Measurements from ENCODE around the gene TGM5. TPM values are rescaled to one million over a fixed set of nuclear protein-coding genes. Genes with fewer than 3 reads are reported as not detected.

The TGM5 gene
- total and polyA plus RNA-seq, 2 experiments from 2014 or later, result not detected

DNA sequence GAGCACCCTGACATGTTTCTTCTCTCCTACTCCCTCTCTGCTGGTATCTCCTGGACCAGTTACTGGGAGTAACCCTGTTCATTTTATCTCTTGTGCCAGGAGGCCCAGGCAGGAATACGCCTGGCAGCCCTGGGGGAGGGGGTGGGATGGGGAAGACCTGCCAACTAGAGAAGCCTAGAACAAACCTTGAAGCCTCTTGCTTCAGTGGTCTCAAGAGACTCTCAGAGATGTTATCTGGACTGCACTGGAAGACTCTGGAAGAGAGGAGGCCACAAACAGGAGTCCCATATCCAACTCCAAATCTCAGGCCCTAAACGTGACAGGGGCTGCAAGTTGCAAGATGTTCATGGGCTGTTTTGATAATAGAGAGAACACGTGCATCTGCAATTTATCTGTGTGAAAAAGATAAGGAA, 45.7 kb downstream of the TGM5 start, which contains the start of gene EPB42:
Gene EPB42 (minus strand): TSS at position 28 of the 413 bp plus-strand sequence. CDS start 193 bp downstream, outside the sequence.
- Histone ChIP-seq H3K4me3 (no peak within 1 kb of the TSS), H3K27ac (no peak within 1 kb of the TSS), H3K36me3 (replicated peaks; ENCODE audit: insufficient read depth, low read depth) (no peaks in the 10 kb centered on the region), H3K9me2 (replicated peaks; ENCODE audit: insufficient read depth) (no peaks in the 10 kb centered on the region), H2AFZ (no peak within 1 kb of the TSS), H3K9me3 (ENCODE audit: low read depth) (no peaks in the 10 kb centered on the region), H3K4me1 (ENCODE audit: insufficient read depth) (no peaks in the 10 kb centered on the region), H4K20me1 (ENCODE audit: insufficient read depth, poor library complexity, severe bottlenecking) (no peaks in the 10 kb centered on the region), H3K79me2 (no peaks in the 10 kb centered on the region), H3K4me2 (no peak within 1 kb of the TSS), H3K27me3 (no peaks in the 10 kb centered on the region)
- TF ChIP-seq EZH2phosphoT487 (IDR thresholded peaks at IDR 0.05; ENCODE audit: low read depth, severe bottlenecking, unreplicated experiment) (no peak), EZH2 (IDR thresholded peaks at IDR 0.05; ENCODE audit: borderline replicate concordance) (no peak)
- DNase-seq (ENCODE audit: low spot score), result no peak
- 65% methylated on average over 3 of the region's 3 CpGs for WGBS (ENCODE audit: low lambda C conversion rate, missing lambda C conversion rate)

DNA sequence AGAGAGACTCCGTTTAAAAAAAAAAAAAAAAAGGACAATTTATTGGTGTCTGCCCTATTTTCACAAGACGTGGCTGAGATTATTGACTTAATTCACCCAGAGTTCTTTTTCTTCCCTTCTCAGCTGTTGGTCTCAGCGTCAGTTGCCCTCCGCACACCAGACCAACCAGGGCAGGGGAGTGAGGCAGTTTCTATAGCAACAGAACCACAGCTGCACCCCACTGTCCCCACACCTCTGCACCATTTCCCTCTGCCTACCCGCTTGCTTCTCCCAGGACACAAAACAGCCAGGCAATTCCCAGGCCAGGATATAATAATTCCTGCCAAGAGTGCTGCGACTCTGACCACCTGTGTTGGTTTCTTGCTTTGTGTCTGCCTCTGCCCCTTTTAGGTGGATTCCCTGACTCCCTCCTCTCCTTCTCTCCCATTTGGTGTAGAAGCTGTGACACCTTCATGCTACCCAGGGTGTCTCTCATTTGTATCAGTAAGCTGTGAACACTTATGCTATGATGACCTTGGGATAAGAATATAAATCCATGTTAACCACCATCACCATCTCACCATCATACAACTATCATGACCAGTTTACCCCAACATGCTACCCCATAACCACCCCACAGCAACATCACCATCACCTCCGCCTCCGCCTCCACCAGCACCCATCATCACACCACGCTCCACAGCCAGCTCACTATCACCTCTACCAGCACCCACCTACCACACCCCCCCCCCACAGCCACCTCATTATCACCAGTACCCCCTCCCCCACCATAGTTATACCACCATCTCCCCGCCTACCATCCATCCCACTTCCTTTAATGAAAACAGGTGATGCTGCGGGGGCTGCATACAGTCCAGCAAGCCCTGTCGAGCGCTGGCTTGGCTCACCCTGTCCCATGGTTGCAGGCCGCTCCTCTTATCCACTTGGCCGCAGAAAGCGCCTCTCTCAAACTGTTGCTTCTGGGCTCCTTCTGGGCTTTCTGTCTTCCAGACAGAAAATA, 46.5 kb downstream of the TGM5 start:
- Histone ChIP-seq H3K36me3 (replicated peaks; ENCODE audit: insufficient read depth, low read depth) (no peaks in the 10 kb centered on the region), H3K4me2 (no peak overlapping the region), H4K20me1 (ENCODE audit: insufficient read depth, poor library complexity, severe bottlenecking) (no peaks in the 10 kb centered on the region), H2AFZ (no peak overlapping the region), H3K79me2 (no peaks in the 10 kb centered on the region), H3K9me3 (ENCODE audit: low read depth) (no peaks in the 10 kb centered on the region), H3K27me3 (no peaks in the 10 kb centered on the region), H3K9me2 (replicated peaks; ENCODE audit: insufficient read depth) (no peaks in the 10 kb centered on the region), H3K4me1 (ENCODE audit: insufficient read depth) (no peaks in the 10 kb centered on the region), H3K4me3 (no peak overlapping the region), H3K27ac (no peak overlapping the region)
- 88% methylated on average over 16 of the region's 16 CpGs for WGBS (ENCODE audit: low lambda C conversion rate, missing lambda C conversion rate)
- no peak for DNase-seq (ENCODE audit: low spot score)
- no peak for TF ChIP-seq CTCF (IDR thresholded peaks at IDR 0.05; ENCODE audit: poor library complexity)
- TF ChIP-seq EZH2 (IDR thresholded peaks at IDR 0.05; ENCODE audit: borderline replicate concordance), result no peak
- no peak for TF ChIP-seq EZH2phosphoT487 (IDR thresholded peaks at IDR 0.05; ENCODE audit: low read depth, severe bottlenecking, unreplicated experiment)

DNA sequence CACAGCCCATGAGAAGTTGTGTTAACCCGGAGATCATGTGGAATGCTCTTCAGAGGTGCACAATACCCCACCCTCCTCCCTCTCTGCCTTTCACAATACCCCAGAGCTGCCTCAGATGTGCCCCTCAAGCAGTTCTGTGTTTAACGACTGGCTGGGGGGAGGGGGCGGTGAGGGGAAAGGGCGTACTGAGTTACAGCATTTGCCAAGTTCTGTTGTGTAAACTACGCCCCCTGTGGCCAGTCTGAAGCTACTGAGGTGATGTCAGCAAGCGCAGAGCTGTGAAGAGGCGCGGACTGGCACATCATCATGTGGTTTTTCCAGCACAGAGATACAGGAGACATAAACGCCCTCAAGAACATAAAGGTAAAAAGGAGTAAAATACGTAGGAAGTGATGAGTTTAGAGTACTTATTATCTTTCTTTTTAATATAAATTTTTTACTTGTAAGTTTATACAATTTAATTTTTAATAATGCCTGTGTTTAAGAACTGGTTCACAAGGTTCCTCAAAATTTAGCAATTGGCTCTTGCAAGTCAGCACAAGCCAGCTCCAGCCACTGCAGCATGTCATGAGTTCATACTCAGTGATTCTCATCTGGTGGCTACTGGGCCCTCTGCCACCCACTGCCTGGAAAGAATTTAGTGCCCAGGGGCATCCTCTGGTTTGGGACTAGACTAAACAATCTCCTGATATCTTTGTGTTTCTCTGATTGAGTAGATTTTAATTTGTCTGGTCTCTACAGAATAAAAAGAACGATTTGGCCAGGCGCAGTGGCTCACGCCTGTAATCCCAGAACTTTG, 47.6 kb downstream of the TGM5 start:
- Histone ChIP-seq H2AFZ (no peak overlapping the region), H3K36me3 (replicated peaks; ENCODE audit: insufficient read depth, low read depth) (no peaks in the 10 kb centered on the region), H3K4me2 (no peak overlapping the region), H3K79me2 (no peaks in the 10 kb centered on the region), H3K4me3 (no peak overlapping the region), H3K9me3 (ENCODE audit: low read depth) (no peaks in the 10 kb centered on the region), H4K20me1 (ENCODE audit: insufficient read depth, poor library complexity, severe bottlenecking) (no peaks in the 10 kb centered on the region), H3K27me3 (no peaks in the 10 kb centered on the region), H3K9me2 (replicated peaks; ENCODE audit: insufficient read depth) (no peaks in the 10 kb centered on the region), H3K27ac (no peak overlapping the region), H3K4me1 (ENCODE audit: insufficient read depth) (no peaks in the 10 kb centered on the region)
- TF ChIP-seq CTCF (IDR thresholded peaks at IDR 0.05; ENCODE audit: poor library complexity), result peak; percentile 38
- no peak for TF ChIP-seq EZH2 (IDR thresholded peaks at IDR 0.05; ENCODE audit: borderline replicate concordance)
- DNase-seq (ENCODE audit: low spot score), result peak; percentile 47
- WGBS (ENCODE audit: low lambda C conversion rate, missing lambda C conversion rate), result 53% methylated on average over 11 of the region's 13 CpGs

Measured in hepatocyte (in vitro differentiated cells).